CD4-positive, CD25-positive, alpha-beta regulatory T cell (primary cell): ENCODE measurements around the gene TRAPPC5. TPM values are rescaled to one million over a fixed set of nuclear protein-coding genes. Genes with fewer than 3 reads are reported as not detected.

Experiments
- ATAC-seq, 2 donors: fragments of 150-1000 bp; cut with Tn5 transposase; one replicate each; pipeline ENCODE4 v1.10.0; 2021; ENCODE audit warnings: low read depth in 2 of 2, moderate number of reproducible peaks in 2 of 2, moderate library complexity in 1 of 2
- DNase-seq, 3 donors: peaks; one replicate each; pipeline versions ENCODE4 v3.0.0 to v3.0.0-alpha.2; 2012 to 2022; ENCODE audit warnings: mixed read lengths in 1 of 3
- H3K27ac ChIP-seq: one replicate; pipeline ENCODE4 v1.7.0; 2013; ENCODE audit warnings: mild to moderate bottlenecking, low read length; ENCODE audit not compliant: insufficient read depth, poor library complexity, severe bottlenecking
- H3K27me3 ChIP-seq: one replicate; pipeline ENCODE4 v1.7.0; 2013; ENCODE audit warnings: low read length; ENCODE audit not compliant: control insufficient read depth, insufficient read depth
- H3K36me3 ChIP-seq: one replicate; pipeline ENCODE4 v1.7.0; 2013; ENCODE audit warnings: mild to moderate bottlenecking, low read length, moderate library complexity; ENCODE audit not compliant: control insufficient read depth, insufficient read depth
- H3K4me1 ChIP-seq: 2 replicates; pipeline ENCODE4 v1.7.0; 2013; ENCODE audit warnings: mild to moderate bottlenecking, low read length; ENCODE audit not compliant: insufficient read depth, control insufficient read depth, poor library complexity, severe bottlenecking
- H3K4me3 ChIP-seq: one replicate; pipeline ENCODE4 v1.7.0; 2013; ENCODE audit warnings: low read depth, mild to moderate bottlenecking, low read length, moderate library complexity
- H3K9me3 ChIP-seq, 2 experiments: 1 replicate in 1 of 2; 2 replicates in 1 of 2; pipeline ENCODE4 v1.7.0; 2013; ENCODE audit warnings: low read length in 2 of 2, mild to moderate bottlenecking in 1 of 2, moderate library complexity in 1 of 2; ENCODE audit not compliant: control insufficient read depth in 2 of 2
- H3K27ac Mint-ChIP-seq, 3 donors: one replicate each; pipeline ENCODE4 v1.8.0; 2020 to 2022; ENCODE audit warnings: mild to moderate bottlenecking in 3 of 3, mixed read lengths in 3 of 3, moderate library complexity in 2 of 3
- H3K27me3 Mint-ChIP-seq: one replicate; pipeline ENCODE4 v1.8.0; 2022; ENCODE audit warnings: mild to moderate bottlenecking, mixed read lengths
- H3K36me3 Mint-ChIP-seq: one replicate; pipeline ENCODE4 v1.8.0; 2020; ENCODE audit warnings: mixed read lengths
- H3K4me1 Mint-ChIP-seq, 4 donors: one replicate each; pipeline ENCODE4 v1.8.0; 2020 to 2022; ENCODE audit warnings: mixed read lengths in 4 of 4, mild to moderate bottlenecking in 1 of 4
- H3K4me3 Mint-ChIP-seq, 4 donors: one replicate each; pipeline ENCODE4 v1.8.0; 2020 to 2022; ENCODE audit warnings: mild to moderate bottlenecking in 4 of 4, mixed read lengths in 4 of 4, moderate library complexity in 3 of 4
- H3K9me3 Mint-ChIP-seq, 7 donors: one replicate each; pipeline ENCODE4 v1.8.0; 2020 to 2022; ENCODE audit warnings: mixed read lengths in 7 of 7, mild to moderate bottlenecking in 3 of 7, moderate library complexity in 2 of 7
- polyA plus RNA-seq, 4 donors: library from polyadenylated mRNA; unstranded; fragments of 300-500 nt; fragmentation: Illumina TruSeq; gene quantifications; one replicate each; pipeline ENCODE4 v1.2.3, GENCODE V29; 2021
- total RNA-seq: library from RNA; stranded (reverse); gene quantifications from one replicate; pipeline ENCODE4 v1.2.3, GENCODE V29; 2022

The TRAPPC5 gene
- total and polyA plus RNA-seq, 5 donors from 2014 or later: 63.9 to 229 (median 180) TPM

- H3K4me1 ChIP-seq: peaks cover 6% of the 10 kb centered on the region
- Mint-ChIP-seq H3K27me3 (peaks cover 11% of the 10 kb centered on the region), H3K27ac (peak overlapping the region in 2 of 3 donors; percentile 42 to 69), H3K4me3 (peak overlapping the region in 1 of 4 donors; percentile 46), H3K4me1 (peaks cover 0 to 32% (median 11%) of the 10 kb centered on the region in 4 donors), H3K36me3 (no peaks in the 10 kb centered on the region), H3K9me3 (no peaks in the 10 kb centered on the region)
- H3K9me3 ChIP-seq: no peaks in the 10 kb centered on the region
- no peaks in the 10 kb centered on the region for H3K27me3 ChIP-seq
- ATAC-seq (no peak), DNase-seq (no peak)
- H3K27ac ChIP-seq: no peak overlapping the region
- no peak overlapping the region for H3K4me3 ChIP-seq
- H3K36me3 ChIP-seq: no peaks in the 10 kb centered on the region
These were observed 19.1 kb downstream of the TRAPPC5 start for GRCh38 chr19:7699417-7700401.

GRCh38 chr19:7701049-7701653, 20.5 kb downstream of the TRAPPC5 start:
- Mint-ChIP-seq H3K4me1 (peaks cover 5 to 47% (median 21%) of the 10 kb centered on the region in 4 donors), H3K9me3 (no peaks in the 10 kb centered on the region), H3K4me3 (no peak overlapping the region), H3K27me3 (peaks cover 11% of the 10 kb centered on the region), H3K36me3 (no peaks in the 10 kb centered on the region), H3K27ac (peak overlapping the region in 2 of 3 donors; percentile 57 to 92)
- H3K4me1 ChIP-seq: peaks cover 21% of the 10 kb centered on the region
- H3K4me3 ChIP-seq: no peak overlapping the region
- H3K36me3 ChIP-seq: no peaks in the 10 kb centered on the region
- no peak overlapping the region for H3K27ac ChIP-seq
- DNase-seq: no peak
- no peaks in the 10 kb centered on the region for H3K9me3 ChIP-seq
- no peaks in the 10 kb centered on the region for H3K27me3 ChIP-seq
- ATAC-seq: no peak

- peaks cover 12 to 54% (median 28%) of the 10 kb centered on the region in 4 donors for H3K4me1 Mint-ChIP-seq
- H3K4me3 Mint-ChIP-seq: peak within 1 kb of the TSS in 2 of 4 donors; percentile 38 to 53
- Histone ChIP-seq H3K4me1 (peaks cover 28% of the 10 kb centered on the region), H3K4me3 (no peak within 1 kb of the TSS), H3K36me3 (no peaks in the 10 kb centered on the region), H3K9me3 (no peaks in the 10 kb centered on the region), H3K27ac (no peak within 1 kb of the TSS), H3K27me3 (no peaks in the 10 kb centered on the region)
- no peaks in the 10 kb centered on the region for H3K9me3 Mint-ChIP-seq
- H3K27me3 Mint-ChIP-seq: peaks cover 11% of the 10 kb centered on the region
- no peak for ATAC-seq
- H3K27ac Mint-ChIP-seq: peak within 1 kb of the TSS; percentile 57 to 92 (median 76)
- H3K36me3 Mint-ChIP-seq: no peaks in the 10 kb centered on the region
- no peak for DNase-seq
These were observed 21.2 kb downstream of the TRAPPC5 start, which contains the start of gene FCER2 for GRCh38 chr19:7701654-7702457. Gene FCER2, minus strand, starts transcription at chr19:7702131. Its CDS starts 2,371 bp downstream, at chr19:7699760.

- no peaks in the 10 kb centered on the region for H3K36me3 ChIP-seq
- H3K36me3 Mint-ChIP-seq: no peaks in the 10 kb centered on the region
- H3K9me3 Mint-ChIP-seq: no peaks in the 10 kb centered on the region
- no peak for DNase-seq
- no peak for ATAC-seq
- peaks cover 6% of the 10 kb centered on the region for H3K27me3 Mint-ChIP-seq
- no peak overlapping the region for H3K4me3 Mint-ChIP-seq
- no peak overlapping the region for H3K4me3 ChIP-seq
- H3K4me1 ChIP-seq: peaks cover 38% of the 10 kb centered on the region
- no peak overlapping the region for H3K27ac ChIP-seq
- H3K4me1 Mint-ChIP-seq: peaks cover 13 to 65% (median 31%) of the 10 kb centered on the region in 4 donors
- no peaks in the 10 kb centered on the region for H3K9me3 ChIP-seq
- peak overlapping the region; percentile 76 to 87 (median 83) for H3K27ac Mint-ChIP-seq
- H3K27me3 ChIP-seq: no peaks in the 10 kb centered on the region
These were observed 22.7 kb downstream of the TRAPPC5 start for GRCh38 chr19:7703332-7703731.

GRCh38 chr19:7704280-7705060, 23.8 kb downstream of the TRAPPC5 start:
- Histone ChIP-seq H3K27ac (no peak overlapping the region), H3K9me3 (no peaks in the 10 kb centered on the region)
- peaks cover 13 to 66% (median 29%) of the 10 kb centered on the region in 4 donors for H3K4me1 Mint-ChIP-seq

GRCh38 chr19:7705387-7706187, 25.0 kb downstream of the TRAPPC5 start:
- peak overlapping the region; percentile 59 for H3K4me3 ChIP-seq
- no peaks in the 10 kb centered on the region for H3K9me3 ChIP-seq
- no peaks in the 10 kb centered on the region for H3K36me3 ChIP-seq
- H3K27me3 ChIP-seq: no peaks in the 10 kb centered on the region
- ATAC-seq (peak; percentile 94), DNase-seq (peak; percentile 47 to 93 (median 80))
- Mint-ChIP-seq H3K4me1 (peaks cover 13 to 63% (median 27%) of the 10 kb centered on the region in 4 donors), H3K9me3 (no peaks in the 10 kb centered on the region), H3K27me3 (no peaks in the 10 kb centered on the region), H3K36me3 (no peaks in the 10 kb centered on the region), H3K4me3 (peak overlapping the region; percentile 79 to 91 (median 86)), H3K27ac (peak overlapping the region; percentile 98 to 99 (median 99))
- peaks cover 38% of the 10 kb centered on the region for H3K4me1 ChIP-seq
- H3K27ac ChIP-seq: peak overlapping the region; percentile 88

More at GRCh38 chr19:7704280-7705060, 23.8 kb downstream of the TRAPPC5 start:
- Histone ChIP-seq H3K36me3 (no peaks in the 10 kb centered on the region), H3K27me3 (no peaks in the 10 kb centered on the region), H3K4me1 (peaks cover 38% of the 10 kb centered on the region), H3K4me3 (no peak overlapping the region)
- no peak for ATAC-seq
- Mint-ChIP-seq H3K9me3 (no peaks in the 10 kb centered on the region), H3K27me3 (peaks cover under 1% of the 10 kb centered on the region), H3K4me3 (no peak overlapping the region), H3K36me3 (no peaks in the 10 kb centered on the region), H3K27ac (peak overlapping the region; percentile 83 to 99 (median 89))
- DNase-seq: no peak
